ENCODE measurements around the gene SHB. TPM values are rescaled to one million over a fixed set of nuclear protein-coding genes. Genes with fewer than 3 reads are reported as not detected.

Gene SHB
- total RNA-seq, 1 experiment from 2014 or later, result 7.6 TPM

GRCh38 chr9:37971108-37971459, 97.9 kb downstream of the SHB start:
- no peaks in the 10 kb centered on the region for H3K9me3 Mint-ChIP-seq (ENCODE audit: low read depth, unreplicated experiment)
- H3K4me1 Mint-ChIP-seq (ENCODE audit: low read depth, unreplicated experiment), result peaks cover 26% of the 10 kb centered on the region
- no peaks in the 10 kb centered on the region for H3K27me3 Mint-ChIP-seq (ENCODE audit: unreplicated experiment)
- CTCF ChIA-PET, result no interaction called here
- TF ChIP-seq CTCF (IDR thresholded peaks at IDR 0.05; ENCODE audit: unreplicated experiment), result no peak
- H3K36me3 Mint-ChIP-seq (ENCODE audit: insufficient read depth, unreplicated experiment), result peaks cover 15% of the 10 kb centered on the region
- no TSS peak for BruUV-seq (replicated peaks)
- no peak overlapping the region for H3K4me3 Mint-ChIP-seq (ENCODE audit: low read depth, unreplicated experiment)
- no peak for DNase-seq
- intact Hi-C loops (cut with micrococcal nuclease; ENCODE audit: unreplicated experiment), result no loop called here
- no peak overlapping the region for H3K27ac Mint-ChIP-seq (ENCODE audit: unreplicated experiment)

GRCh38 chr9:37970301-37971107, 98.5 kb downstream of the SHB start:
- DNase-seq, result no peak
- H3K27ac Mint-ChIP-seq (ENCODE audit: unreplicated experiment), result no peak overlapping the region
- no peaks in the 10 kb centered on the region for H3K27me3 Mint-ChIP-seq (ENCODE audit: unreplicated experiment)
- no peak overlapping the region for H3K4me3 Mint-ChIP-seq (ENCODE audit: low read depth, unreplicated experiment)
- H3K4me1 Mint-ChIP-seq (ENCODE audit: low read depth, unreplicated experiment), result peaks cover 26% of the 10 kb centered on the region
- no peaks in the 10 kb centered on the region for H3K9me3 Mint-ChIP-seq (ENCODE audit: low read depth, unreplicated experiment)
- CTCF ChIA-PET, result no interaction called here
- intact Hi-C loops (cut with micrococcal nuclease; ENCODE audit: unreplicated experiment), result no loop called here
- no TSS peak for BruUV-seq (replicated peaks)
- no peak for TF ChIP-seq CTCF (IDR thresholded peaks at IDR 0.05; ENCODE audit: unreplicated experiment)
- peaks cover 16% of the 10 kb centered on the region for H3K36me3 Mint-ChIP-seq (ENCODE audit: insufficient read depth, unreplicated experiment)

GRCh38 chr9:37969558-37970300, 99.3 kb downstream of the SHB start:
- H3K27me3 Mint-ChIP-seq (ENCODE audit: unreplicated experiment), result no peaks in the 10 kb centered on the region
- CTCF ChIA-PET, result interaction anchor here (0.9 kb wide), 1 partner anchor 49 kb away, joined by 3 read pairs; no protein-coding TSS in a partner anchor
- no peak overlapping the region for H3K4me3 Mint-ChIP-seq (ENCODE audit: low read depth, unreplicated experiment)
- no TSS peak for BruUV-seq (replicated peaks)
- TF ChIP-seq CTCF (IDR thresholded peaks at IDR 0.05; ENCODE audit: unreplicated experiment), result no peak
- H3K27ac Mint-ChIP-seq (ENCODE audit: unreplicated experiment), result no peak overlapping the region
- no peak for DNase-seq
- H3K4me1 Mint-ChIP-seq (ENCODE audit: low read depth, unreplicated experiment), result peaks cover 26% of the 10 kb centered on the region
- peaks cover 12% of the 10 kb centered on the region for H3K36me3 Mint-ChIP-seq (ENCODE audit: insufficient read depth, unreplicated experiment)
- intact Hi-C loops (cut with micrococcal nuclease; ENCODE audit: unreplicated experiment), result loop anchor here (10.0 kb wide), 1 partner anchor 75 kb away; no protein-coding TSS in a partner anchor
- H3K9me3 Mint-ChIP-seq (ENCODE audit: low read depth, unreplicated experiment), result no peaks in the 10 kb centered on the region

- peak overlapping the region; percentile 30 for H3K4me3 Mint-ChIP-seq (ENCODE audit: low read depth, unreplicated experiment)
- no peaks in the 10 kb centered on the region for H3K27me3 Mint-ChIP-seq (ENCODE audit: unreplicated experiment)
- peaks cover 12% of the 10 kb centered on the region for H3K36me3 Mint-ChIP-seq (ENCODE audit: insufficient read depth, unreplicated experiment)
- no peak for TF ChIP-seq CTCF (IDR thresholded peaks at IDR 0.05; ENCODE audit: unreplicated experiment)
- BruUV-seq (replicated peaks), result no TSS peak
- H3K27ac Mint-ChIP-seq (ENCODE audit: unreplicated experiment), result no peak overlapping the region
- CTCF ChIA-PET, result interaction anchor here (0.9 kb wide), 1 partner anchor 50 kb away, joined by 3 read pairs; no protein-coding TSS in a partner anchor
- peaks cover 27% of the 10 kb centered on the region for H3K4me1 Mint-ChIP-seq (ENCODE audit: low read depth, unreplicated experiment)
- DNase-seq, result peak; percentile 64
- no peaks in the 10 kb centered on the region for H3K9me3 Mint-ChIP-seq (ENCODE audit: low read depth, unreplicated experiment)
- intact Hi-C loops (cut with micrococcal nuclease; ENCODE audit: unreplicated experiment), result loop anchor here (10.0 kb wide), 1 partner anchor 76 kb away; no protein-coding TSS in a partner anchor
Measured at GRCh38 chr9:37969130-37969529, 99.9 kb downstream of the SHB start.
